Pancreas (tissue), 10 donors: Measurements from ENCODE around the gene GLTP. TPM values are rescaled to one million over a fixed set of nuclear protein-coding genes. Genes with fewer than 3 reads are reported as not detected.
A peak's percentile ranks its signal among the peaks of the same experiment; 100 is the strongest.

Experiments
- ATAC-seq, 4 donors: fragments of 200-7000 bp; cut with Tn5 transposase; one replicate each; pipeline versions ENCODE4 v1.8.0 to v1.9.1; 2020; ENCODE audit warnings: mild to moderate bottlenecking in 4 of 4, moderate library complexity in 4 of 4
- DNase-seq, 6 donors: peaks; one replicate each; pipeline ENCODE4 v3.0.0-alpha.2; 2020
- FAIRE-seq: peaks from 2 replicates; lab custom pipeline; 2012; peaks lifted over from hg19 to GRCh38; lab: Jason Lieb, UNC
- H3K27ac ChIP-seq, 4 donors: fragments of 200-600 bp; sonication (generic); 1 replicate in 3 of 4; 2 replicates in 1 of 4; pipeline versions ENCODE4 v1.5.0 to v1.8.0; 2020
- H3K27me3 ChIP-seq, 4 donors: fragments of 200-600 bp; one replicate each; pipeline ENCODE4 v1.8.0; 2021
- H3K36me3 ChIP-seq, 3 donors: fragments of 200-600 bp; sonication (generic) in 1 of 3; one replicate each; pipeline versions ENCODE4 v1.5.0 to v1.8.0; 2020 to 2021
- H3K4me1 ChIP-seq, 3 donors: fragments of 200-600 bp; one replicate each; pipeline ENCODE4 v1.8.0; 2021
- H3K4me3 ChIP-seq, 4 donors: fragments of 200-600 bp; sonication (generic) in 2 of 4; one replicate each; pipeline versions ENCODE4 v1.5.0 to v1.8.0; 2020 to 2021
- H3K9me3 ChIP-seq, 4 donors: fragments of 200-600 bp; one replicate each; pipeline ENCODE4 v1.8.0; 2021
- WGBS, 2 donors: extraction: QIAGEN DNeasy Blood & Tissue Kit; methylation state at CpG; one replicate each; pipeline ENCODE4 v1.1.7; 2013; 5-methylcytosine and 5-hydroxymethylcytosine counted together
- intact Hi-C, 3 donors: fragments of 100-400 bp; cut with DNase I; formaldehyde crosslinking; loops; one replicate each; pipeline versions ENCODE4 v1.11.1 to v1.14.2; 2022
- polyA plus RNA-seq, 2 donors: library from polyadenylated mRNA; stranded (reverse); fragments of 200-250 nt; gene quantifications; one replicate each; pipeline ENCODE4 v1.2.3, GENCODE V29; 2013
- total RNA-seq, 6 donors: library from RNA; stranded (reverse); fragmentation: NEBNext Ultra II Directional in 4 of 6; extraction: Animal tissue kit (Norgen Biotek cat#: 25700) in 4 of 6; gene quantifications; one replicate each; pipeline versions ENCODE4 v1.2.1 to v1.2.4, GENCODE V29; 2021 to 2023
- TF ChIP-seq, protein P1 (sequence below), 4 donors: fragments of 200-600 bp; sonication (generic) in 3 of 4; IDR thresholded peaks; one replicate each; pipeline versions ENCODE4 v1.5.0 to v1.8.0; 2021; ENCODE audit warnings: antibody characterized with exemption in 4 of 4
- donor health status: healthy with polysubstance abuse.
- donor health status: DM: no; HTN: no; CAD: no; lungs with moderate emphysema.
- donor health status: DM: no; HTN: no; CAD: no.
- donor health status: control.
- donor health status: control.
- donor health status: Bipolar disorder and iron deficiency.
- donor health status: DM: yes; HTN: yes; CAD: no.
- donor health status: DM: no; HTN: no; CAD: no.
- donor health status: DM: no; HTN: no; CAD: no.
- donor health status: DM: yes; HTN: yes; CAD: no.

The GLTP gene
- total and polyA plus RNA-seq, 8 donors, result 14.7 to 24.9 (median 16.8) TPM

DNA sequence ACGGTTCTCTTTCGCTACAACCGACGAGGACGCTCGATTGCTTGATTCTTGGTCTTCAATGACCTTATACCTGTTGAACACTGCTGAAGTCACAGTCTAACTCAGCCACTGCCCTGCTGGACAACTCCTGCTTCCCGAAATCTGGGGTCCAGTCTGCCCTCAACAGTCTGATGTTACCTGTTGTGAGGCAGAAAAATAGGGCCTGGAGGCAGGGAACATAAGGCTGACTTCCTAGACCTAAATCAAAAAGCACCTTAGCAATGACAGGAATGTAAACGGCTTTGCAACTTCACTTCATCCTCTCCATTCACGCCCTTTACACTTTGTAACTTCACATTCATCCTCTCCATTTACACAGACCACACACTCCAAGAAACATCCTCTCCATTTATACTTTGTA lies 597 bp upstream of the GLTP start:
- peaks cover 0 to 13% (median 7%) of the 10 kb centered on the region in 3 donors for H3K4me1 ChIP-seq
- TF ChIP-seq, protein P1, sequence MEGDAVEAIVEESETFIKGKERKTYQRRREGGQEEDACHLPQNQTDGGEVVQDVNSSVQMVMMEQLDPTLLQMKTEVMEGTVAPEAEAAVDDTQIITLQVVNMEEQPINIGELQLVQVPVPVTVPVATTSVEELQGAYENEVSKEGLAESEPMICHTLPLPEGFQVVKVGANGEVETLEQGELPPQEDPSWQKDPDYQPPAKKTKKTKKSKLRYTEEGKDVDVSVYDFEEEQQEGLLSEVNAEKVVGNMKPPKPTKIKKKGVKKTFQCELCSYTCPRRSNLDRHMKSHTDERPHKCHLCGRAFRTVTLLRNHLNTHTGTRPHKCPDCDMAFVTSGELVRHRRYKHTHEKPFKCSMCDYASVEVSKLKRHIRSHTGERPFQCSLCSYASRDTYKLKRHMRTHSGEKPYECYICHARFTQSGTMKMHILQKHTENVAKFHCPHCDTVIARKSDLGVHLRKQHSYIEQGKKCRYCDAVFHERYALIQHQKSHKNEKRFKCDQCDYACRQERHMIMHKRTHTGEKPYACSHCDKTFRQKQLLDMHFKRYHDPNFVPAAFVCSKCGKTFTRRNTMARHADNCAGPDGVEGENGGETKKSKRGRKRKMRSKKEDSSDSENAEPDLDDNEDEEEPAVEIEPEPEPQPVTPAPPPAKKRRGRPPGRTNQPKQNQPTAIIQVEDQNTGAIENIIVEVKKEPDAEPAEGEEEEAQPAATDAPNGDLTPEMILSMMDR (IDR thresholded peaks at IDR 0.05), result no peak
- peak overlapping the region; percentile 31 to 77 (median 58) for H3K4me3 ChIP-seq
- no peaks in the 10 kb centered on the region for H3K9me3 ChIP-seq
- no peaks in the 10 kb centered on the region for H3K36me3 ChIP-seq
- FAIRE-seq, result no peak
- no peaks in the 10 kb centered on the region for H3K27me3 ChIP-seq
- no peak overlapping the region for H3K27ac ChIP-seq
- peak in 3 of 4 donors; percentile 16 to 39 (median 28) for ATAC-seq
- WGBS, 2 donors, result 12 to 13% methylated on average over 9 of the region's 9 CpGs
- intact Hi-C loops, result loop anchor here in 1 of 3 donors (10.0 kb wide), 1 partner anchor 66 kb away; no protein-coding TSS in a partner anchor
- no peak for DNase-seq

DNA sequence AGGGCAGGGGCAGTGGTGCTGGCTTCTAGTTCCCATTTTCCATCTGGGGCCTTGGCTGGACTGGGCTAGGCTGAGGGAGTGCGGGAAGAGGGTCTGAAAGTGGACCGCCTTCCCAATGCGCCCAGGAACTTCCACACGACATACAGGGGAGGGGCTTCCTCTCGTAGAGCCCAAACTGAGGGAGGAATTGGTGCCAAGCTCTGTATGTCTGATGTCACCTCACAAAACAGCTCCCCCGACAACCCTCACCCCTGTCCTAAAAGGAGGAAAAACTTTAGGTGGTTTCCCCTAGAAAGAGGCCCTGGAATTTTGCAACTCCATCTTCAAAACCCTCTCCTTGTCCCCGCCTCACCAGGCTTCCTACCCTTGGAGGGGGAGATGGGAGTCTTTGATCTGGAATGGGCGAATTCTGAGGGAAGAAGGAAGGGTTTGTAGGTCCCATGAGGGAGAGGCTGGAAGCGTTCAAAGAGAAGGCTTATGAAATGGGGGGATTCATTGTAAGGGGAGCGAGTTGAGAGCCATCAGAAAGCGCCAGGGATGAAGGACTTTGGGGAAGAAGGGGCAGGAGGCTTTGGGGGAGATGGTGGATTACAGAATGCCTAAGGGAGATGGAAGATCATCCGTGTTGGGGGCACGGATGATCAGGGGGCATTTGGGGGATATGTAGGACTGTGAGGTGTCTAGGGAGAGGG lies 844 bp downstream of the GLTP start:
- Histone ChIP-seq H3K27ac (peak overlapping the region in 1 of 4 donors; percentile 62), H3K4me3 (peak overlapping the region; percentile 51 to 77 (median 62)), H3K27me3 (no peaks in the 10 kb centered on the region), H3K36me3 (no peaks in the 10 kb centered on the region), H3K9me3 (no peaks in the 10 kb centered on the region), H3K4me1 (peaks cover 6 to 16% (median 7%) of the 10 kb centered on the region in 3 donors)
- TF ChIP-seq, protein P1 (IDR thresholded peaks at IDR 0.05), result no peak
- 5 to 6% methylated on average over 13 of the region's 13 CpGs for WGBS, 2 donors
- intact Hi-C loops, result loop anchor here in 1 of 3 donors (10.0 kb wide), 1 partner anchor 65 kb away; no protein-coding TSS in a partner anchor
- peak in 2 of 4 donors; percentile 6 to 7 for ATAC-seq
- no peak for FAIRE-seq
- no peak for DNase-seq

DNA sequence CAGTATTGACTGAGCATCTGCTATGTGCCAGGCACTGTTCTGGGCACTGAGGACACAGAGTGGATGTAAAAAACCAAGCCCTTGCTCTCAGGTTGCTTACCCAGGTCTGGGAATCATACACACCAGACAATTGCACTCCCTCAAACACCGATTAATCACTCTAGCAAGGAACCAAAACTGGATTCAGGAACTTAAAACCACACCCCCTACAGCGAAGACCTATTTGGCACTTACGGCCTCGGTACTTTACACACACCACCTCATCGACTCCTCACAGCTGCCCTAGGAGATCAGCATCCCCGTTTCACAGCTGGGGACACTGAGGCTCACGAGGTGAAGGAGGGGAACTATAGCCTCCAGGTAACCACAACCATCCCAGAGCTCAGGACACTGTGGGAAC lies 1.6 kb downstream of the GLTP start:
- WGBS, 2 donors, result 46 to 59% methylated on average over 7 of the region's 7 CpGs
- Histone ChIP-seq H3K4me1 (peaks cover 6 to 16% (median 7%) of the 10 kb centered on the region in 3 donors), H3K36me3 (no peaks in the 10 kb centered on the region), H3K4me3 (peak overlapping the region in 2 of 4 donors; percentile 69 to 77), H3K27ac (no peak overlapping the region), H3K27me3 (no peaks in the 10 kb centered on the region), H3K9me3 (no peaks in the 10 kb centered on the region)
- FAIRE-seq (no peak), ATAC-seq (no peak), DNase-seq (no peak)
- intact Hi-C loops, result no loop called here
- TF ChIP-seq, protein P1 (IDR thresholded peaks at IDR 0.05), result no peak

DNA sequence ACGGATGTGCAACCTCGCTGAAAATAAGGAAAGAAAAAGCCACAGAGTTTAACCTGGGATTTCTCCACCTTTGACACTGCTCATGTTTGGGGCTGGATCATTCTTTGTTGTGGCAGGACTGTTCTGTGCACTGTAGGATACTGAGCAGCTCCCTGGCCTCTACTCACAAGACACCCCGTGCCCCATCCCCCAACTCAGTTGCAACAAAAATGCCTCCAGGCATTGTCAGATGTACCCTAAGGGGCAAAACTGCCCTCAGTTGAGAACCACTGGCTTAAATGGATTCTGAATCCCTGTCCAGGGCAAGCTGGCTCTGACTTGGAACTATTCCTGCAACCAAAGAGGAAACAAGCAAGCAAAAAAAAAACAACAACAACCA lies 2.1 kb downstream of the GLTP start:
- H3K9me3 ChIP-seq, result no peaks in the 10 kb centered on the region
- no peak overlapping the region for H3K27ac ChIP-seq
- ATAC-seq (no peak), DNase-seq (no peak), FAIRE-seq (no peak)
- peaks cover 6 to 16% (median 7%) of the 10 kb centered on the region in 3 donors for H3K4me1 ChIP-seq
- H3K36me3 ChIP-seq, result no peaks in the 10 kb centered on the region
- TF ChIP-seq, protein P1 (IDR thresholded peaks at IDR 0.05), result no peak
- no peak overlapping the region for H3K4me3 ChIP-seq
- H3K27me3 ChIP-seq, result no peaks in the 10 kb centered on the region
- WGBS, 2 donors, result 93 to 94% methylated on average over 3 of the region's 3 CpGs
- intact Hi-C loops, result no loop called here
